Measurements from ENCODE around the gene ADAT3. TPM values are rescaled to one million over a fixed set of nuclear protein-coding genes. Genes with fewer than 3 reads are reported as not detected.
A peak's percentile ranks its signal among the peaks of the same experiment; 100 is the strongest.

The ADAT3 gene
- total RNA-seq, 1 donor from 2014 or later, result 2.4 TPM

DNA sequence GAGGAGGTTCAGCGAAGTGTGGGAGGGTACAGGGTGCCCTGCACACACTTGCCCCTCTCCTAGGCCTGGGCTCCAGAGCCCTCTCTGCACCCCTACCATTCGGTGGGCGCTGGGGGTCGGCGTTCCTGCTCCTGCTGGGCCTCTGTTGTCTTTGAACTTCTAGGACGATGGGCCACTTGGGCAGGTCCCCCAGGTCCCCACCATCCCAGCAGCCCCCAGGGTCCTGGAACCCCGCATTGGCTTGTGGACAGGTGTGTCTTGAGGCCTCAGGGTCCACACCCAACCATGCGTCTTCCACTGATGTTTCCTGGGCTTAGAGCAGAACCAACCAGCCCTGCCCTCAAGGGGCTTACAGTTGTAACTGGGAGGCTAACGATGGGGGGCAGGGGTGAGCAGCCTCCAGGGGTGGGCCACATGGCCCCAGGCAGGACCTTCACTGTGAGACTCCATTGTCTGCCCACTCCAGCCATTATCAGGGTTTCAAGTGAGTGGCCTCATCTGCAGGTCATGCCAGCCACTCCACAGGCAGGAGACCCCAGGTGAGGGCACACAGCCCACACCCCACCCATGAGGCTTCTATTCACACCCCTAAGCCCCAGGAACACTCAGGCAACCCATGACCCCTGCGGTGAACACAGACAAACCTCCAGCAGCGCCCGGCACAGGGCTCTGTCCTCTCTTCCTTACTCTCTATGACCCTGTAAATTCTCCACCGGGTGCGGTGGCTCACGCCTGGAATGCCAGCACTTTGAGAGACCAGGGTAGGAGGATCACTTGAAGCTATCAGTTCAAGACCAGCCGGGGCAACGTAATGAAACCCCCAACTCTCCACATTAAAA lies 39.8 kb upstream of the ADAT3 start:
- Histone ChIP-seq H3K27ac (no peak overlapping the region), H3K4me2 (peak overlapping the region; percentile 83), H3K4me1 (peaks cover 15% of the 10 kb centered on the region), H3K79me2 (ENCODE audit: low read depth) (peaks cover 18% of the 10 kb centered on the region), H3K36me3 (no peaks in the 10 kb centered on the region), H3K4me3 (peak overlapping the region; percentile 69), H3K9me3 (ENCODE audit: low read depth) (no peaks in the 10 kb centered on the region), H3K9ac (peak overlapping the region; percentile 38), H4K20me1 (ENCODE audit: low read depth) (peaks cover 22% of the 10 kb centered on the region), H3K27me3 (peaks cover 25% of the 10 kb centered on the region), H3F3A (ENCODE audit: low read depth) (peaks cover 44% of the 10 kb centered on the region), H2AFZ (replicated peaks) (no peak overlapping the region)
- Mint-ChIP-seq H3K36me3 (no peaks in the 10 kb centered on the region), H3K27ac (no peak overlapping the region), H3K9me3 (no peaks in the 10 kb centered on the region), H3K4me3 (peak overlapping the region; percentile 79), H3K27me3 (ENCODE audit: insufficient read depth, low read depth) (peaks cover 12% of the 10 kb centered on the region), H3K4me1 (peaks cover 17% of the 10 kb centered on the region)
- no peak for DNase-seq (ENCODE audit: low spot score)
- TF ChIP-seq EZH2 (IDR thresholded peaks at IDR 0.05) (no peak), EZH2phosphoT487 (IDR thresholded peaks at IDR 0.05) (no peak)
- TF ChIP-seq, protein P1, sequence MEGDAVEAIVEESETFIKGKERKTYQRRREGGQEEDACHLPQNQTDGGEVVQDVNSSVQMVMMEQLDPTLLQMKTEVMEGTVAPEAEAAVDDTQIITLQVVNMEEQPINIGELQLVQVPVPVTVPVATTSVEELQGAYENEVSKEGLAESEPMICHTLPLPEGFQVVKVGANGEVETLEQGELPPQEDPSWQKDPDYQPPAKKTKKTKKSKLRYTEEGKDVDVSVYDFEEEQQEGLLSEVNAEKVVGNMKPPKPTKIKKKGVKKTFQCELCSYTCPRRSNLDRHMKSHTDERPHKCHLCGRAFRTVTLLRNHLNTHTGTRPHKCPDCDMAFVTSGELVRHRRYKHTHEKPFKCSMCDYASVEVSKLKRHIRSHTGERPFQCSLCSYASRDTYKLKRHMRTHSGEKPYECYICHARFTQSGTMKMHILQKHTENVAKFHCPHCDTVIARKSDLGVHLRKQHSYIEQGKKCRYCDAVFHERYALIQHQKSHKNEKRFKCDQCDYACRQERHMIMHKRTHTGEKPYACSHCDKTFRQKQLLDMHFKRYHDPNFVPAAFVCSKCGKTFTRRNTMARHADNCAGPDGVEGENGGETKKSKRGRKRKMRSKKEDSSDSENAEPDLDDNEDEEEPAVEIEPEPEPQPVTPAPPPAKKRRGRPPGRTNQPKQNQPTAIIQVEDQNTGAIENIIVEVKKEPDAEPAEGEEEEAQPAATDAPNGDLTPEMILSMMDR (IDR thresholded peaks at IDR 0.05), result no peak

DNA sequence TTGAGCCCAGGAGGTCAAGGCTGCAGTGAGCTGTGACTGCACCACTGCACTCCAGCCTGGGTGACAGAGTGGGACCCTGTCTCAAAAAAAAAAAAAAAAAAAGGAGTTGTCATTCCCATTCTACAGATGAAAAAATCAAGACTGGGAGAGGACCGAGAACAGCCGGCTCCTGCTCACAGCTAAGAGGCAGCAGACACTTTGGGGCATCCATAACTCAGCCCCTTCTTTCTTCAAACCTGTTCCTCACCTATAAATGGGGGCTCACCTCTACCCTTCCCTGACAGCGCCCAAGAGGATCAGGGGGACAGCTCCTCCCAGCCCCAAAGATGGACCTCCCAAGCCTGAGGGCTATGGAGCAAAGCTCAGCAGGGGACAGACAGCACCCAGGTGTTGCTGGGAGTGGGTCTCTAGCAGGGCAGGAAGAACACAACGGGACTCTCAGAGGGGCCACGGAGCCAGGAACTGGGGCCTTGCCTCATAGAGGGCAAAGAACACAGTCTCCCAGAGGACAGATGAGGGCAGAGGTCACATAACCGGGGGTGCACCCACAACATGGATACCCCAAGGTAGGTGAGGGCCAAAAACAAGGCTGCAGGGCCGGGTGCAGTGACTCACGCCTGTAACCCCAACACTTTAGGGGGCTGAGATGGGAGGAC lies 38.4 kb upstream of the ADAT3 start:
- no peak overlapping the region for H2AFZ ChIP-seq (replicated peaks)
- H3K4me3 ChIP-seq, result no peak overlapping the region
- peaks cover 6% of the 10 kb centered on the region for H3K4me1 Mint-ChIP-seq
- peaks cover 4% of the 10 kb centered on the region for H3K27me3 Mint-ChIP-seq (ENCODE audit: insufficient read depth, low read depth)
- peaks cover 8% of the 10 kb centered on the region for H4K20me1 ChIP-seq (ENCODE audit: low read depth)
- no peaks in the 10 kb centered on the region for H3K9me3 ChIP-seq (ENCODE audit: low read depth)
- no peak overlapping the region for H3K27ac ChIP-seq
- peak overlapping the region; percentile 60 for H3K27ac Mint-ChIP-seq
- no peaks in the 10 kb centered on the region for H3K36me3 Mint-ChIP-seq
- peaks cover 14% of the 10 kb centered on the region for H3K79me2 ChIP-seq (ENCODE audit: low read depth)
- DNase-seq (ENCODE audit: low spot score), result no peak
- H3K9me3 Mint-ChIP-seq, result no peaks in the 10 kb centered on the region
- TF ChIP-seq EZH2phosphoT487 (IDR thresholded peaks at IDR 0.05) (no peak), EZH2 (IDR thresholded peaks at IDR 0.05) (no peak)
- TF ChIP-seq, protein P1 (IDR thresholded peaks at IDR 0.05), result no peak
- H3K36me3 ChIP-seq, result no peaks in the 10 kb centered on the region
- peaks cover 30% of the 10 kb centered on the region for H3F3A ChIP-seq (ENCODE audit: low read depth)
- H3K9ac ChIP-seq, result no peak overlapping the region
- H3K4me3 Mint-ChIP-seq, result peak overlapping the region; percentile 71
- peaks cover 11% of the 10 kb centered on the region for H3K27me3 ChIP-seq
- no peak overlapping the region for H3K4me2 ChIP-seq
- H3K4me1 ChIP-seq, result peaks cover under 1% of the 10 kb centered on the region

DNA sequence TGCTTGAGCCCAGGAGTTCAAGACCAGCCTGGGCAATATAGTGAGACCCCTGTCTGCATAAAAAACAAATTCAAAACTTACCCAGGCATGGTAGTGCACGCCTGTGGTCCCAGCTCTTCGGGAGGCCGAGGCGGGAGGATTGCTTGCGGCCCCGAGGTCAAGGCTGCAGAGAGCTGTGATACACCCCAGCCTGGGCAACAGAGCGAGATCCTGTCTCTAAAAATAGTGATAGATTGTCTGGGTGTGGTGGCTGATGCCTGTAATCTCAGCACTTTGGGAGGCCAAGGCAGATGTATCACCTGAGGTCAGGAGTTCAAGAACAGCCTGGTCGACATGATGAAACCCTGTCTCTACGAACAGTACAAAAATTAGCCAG lies 37.9 kb upstream of the ADAT3 start:
- H3K4me3 Mint-ChIP-seq, result peak overlapping the region; percentile 71
- no peaks in the 10 kb centered on the region for H3K9me3 Mint-ChIP-seq
- H3K36me3 ChIP-seq, result no peaks in the 10 kb centered on the region
- no peak overlapping the region for H3K27ac ChIP-seq
- H3K9me3 ChIP-seq (ENCODE audit: low read depth), result no peaks in the 10 kb centered on the region
- peaks cover 25% of the 10 kb centered on the region for H3F3A ChIP-seq (ENCODE audit: low read depth)
- peaks cover 5% of the 10 kb centered on the region for H3K4me1 Mint-ChIP-seq
- no peaks in the 10 kb centered on the region for H3K4me1 ChIP-seq
- H3K79me2 ChIP-seq (ENCODE audit: low read depth), result peaks cover 14% of the 10 kb centered on the region
- peaks cover 3% of the 10 kb centered on the region for H3K27me3 Mint-ChIP-seq (ENCODE audit: insufficient read depth, low read depth)
- peaks cover 2% of the 10 kb centered on the region for H4K20me1 ChIP-seq (ENCODE audit: low read depth)
- no peaks in the 10 kb centered on the region for H3K36me3 Mint-ChIP-seq
- H3K4me3 ChIP-seq, result no peak overlapping the region
- H3K4me2 ChIP-seq, result no peak overlapping the region
- DNase-seq (ENCODE audit: low spot score), result no peak
- no peak overlapping the region for H3K9ac ChIP-seq
- no peak overlapping the region for H2AFZ ChIP-seq (replicated peaks)
- TF ChIP-seq, protein P1 (IDR thresholded peaks at IDR 0.05), result no peak
- TF ChIP-seq EZH2 (IDR thresholded peaks at IDR 0.05) (no peak), EZH2phosphoT487 (IDR thresholded peaks at IDR 0.05) (no peak)
- H3K27ac Mint-ChIP-seq, result no peak overlapping the region
- peaks cover 6% of the 10 kb centered on the region for H3K27me3 ChIP-seq
